IPS DF 4.7 (cell line): Measurements from ENCODE around the gene TENM4.
A peak's percentile ranks its signal among the peaks of the same experiment; 100 is the strongest.

ENCODE experiments used
- DNase-seq: peaks from one replicate; pipeline ENCODE4 v3.0.0-alpha.2; 2013; ENCODE audit warnings: low spot score; ENCODE audit errors: extremely low read depth

TENM4 gene

DNA sequence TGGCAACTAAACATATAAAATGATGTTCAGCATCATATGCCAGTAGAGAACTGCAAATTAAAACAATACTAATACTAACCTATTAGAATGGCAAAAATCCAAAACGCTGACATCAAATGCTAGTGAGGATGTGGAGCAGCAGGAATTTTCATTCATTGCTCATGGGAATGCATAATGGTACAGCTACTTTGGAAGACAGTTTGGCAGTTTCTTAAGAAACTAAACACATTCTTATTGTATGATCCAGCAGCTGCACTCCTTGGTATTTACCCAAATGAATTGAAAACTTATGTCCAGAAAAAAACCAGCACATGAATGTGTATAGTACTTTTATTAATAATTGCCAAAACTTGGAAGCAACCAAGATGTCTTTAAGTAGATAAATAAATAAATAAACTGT, 258.0 kb downstream of the TENM4 start:
- DNase-seq = no peak

DNA sequence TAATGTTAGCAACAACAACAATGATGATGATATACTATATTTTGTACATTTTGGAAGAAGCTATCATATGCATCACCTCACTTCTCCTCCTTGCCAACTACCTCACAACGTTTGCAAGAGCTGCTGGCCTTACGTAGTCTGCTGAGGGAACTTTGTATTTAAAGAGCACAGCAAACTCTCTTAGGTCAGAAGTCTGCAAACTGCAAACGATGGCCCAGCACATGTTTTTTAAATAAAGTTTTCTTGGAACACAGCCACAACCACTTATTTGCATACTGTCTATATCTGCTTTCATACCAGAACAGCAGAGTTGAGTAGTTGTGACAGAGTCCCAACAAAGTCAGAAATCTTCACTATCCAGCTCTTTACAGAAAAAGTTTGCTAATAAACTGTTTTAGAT, 261.7 kb downstream of the TENM4 start:
- DNase-seq = no peak

DNA sequence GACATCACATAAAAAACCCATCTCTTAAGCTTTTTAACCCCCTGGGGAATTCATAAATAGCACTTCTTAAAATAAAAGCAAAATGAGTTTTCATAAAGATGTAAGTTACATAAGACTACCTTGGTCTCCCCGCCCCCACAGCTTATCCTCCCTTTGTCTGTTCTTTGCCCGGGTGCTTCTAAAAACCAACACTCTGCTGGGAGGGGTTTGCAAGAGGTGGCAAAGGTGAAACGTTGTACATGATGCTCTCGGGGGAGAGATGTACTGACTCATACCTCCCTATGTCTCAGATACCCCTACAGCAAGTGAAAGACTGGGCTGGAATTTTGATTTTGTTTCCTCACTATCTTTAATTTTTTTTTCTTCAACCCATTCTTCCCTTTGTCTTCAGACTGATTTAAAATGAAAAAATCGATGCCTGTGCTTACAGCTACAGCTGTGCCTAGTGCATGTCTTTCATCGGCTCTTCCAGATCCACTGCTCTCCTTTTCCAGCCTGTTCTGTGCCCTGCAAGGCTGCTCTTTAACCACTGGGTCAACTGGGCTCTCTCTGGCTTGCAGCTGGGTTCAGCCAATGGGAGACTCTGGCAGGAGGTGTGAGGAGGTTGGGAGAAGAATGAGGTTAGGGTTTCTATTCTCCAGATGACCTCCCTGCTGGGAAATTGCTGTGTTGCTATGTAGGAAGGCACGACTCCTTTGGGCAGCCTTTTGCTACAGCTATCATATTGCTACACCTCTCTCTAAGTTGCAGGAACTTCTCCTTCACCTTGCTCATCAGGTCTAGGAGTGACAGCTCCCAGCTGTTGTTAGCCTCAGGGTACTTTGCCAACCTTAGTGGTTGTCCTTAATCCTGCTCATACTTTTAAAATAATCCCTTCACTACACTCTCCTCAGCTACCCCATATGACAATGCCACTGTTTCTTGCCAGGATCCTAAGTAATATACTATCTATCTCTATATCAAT, 266.5 kb downstream of the TENM4 start:
- peak; percentile 3 for DNase-seq

DNA sequence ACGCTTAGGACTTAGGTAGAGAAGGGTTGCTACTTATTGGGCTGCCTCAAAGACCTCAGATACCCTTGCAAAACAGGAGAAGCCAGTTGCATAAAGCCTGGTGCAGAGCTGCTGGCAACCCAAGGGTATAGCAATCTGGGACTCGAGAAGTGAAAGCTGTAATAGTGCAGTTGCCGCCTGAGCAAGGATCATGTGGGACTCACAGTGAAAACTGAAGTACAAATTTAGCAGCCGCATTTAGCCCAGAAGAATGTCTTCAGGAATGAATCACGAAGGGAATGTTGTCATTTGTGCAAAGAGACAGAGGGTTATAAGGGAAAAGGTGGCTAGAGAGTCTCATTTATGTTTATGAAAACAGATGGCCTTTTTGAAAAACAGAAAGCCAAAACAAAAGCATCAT, 267.2 kb downstream of the TENM4 start:
- DNase-seq = no peak

DNA sequence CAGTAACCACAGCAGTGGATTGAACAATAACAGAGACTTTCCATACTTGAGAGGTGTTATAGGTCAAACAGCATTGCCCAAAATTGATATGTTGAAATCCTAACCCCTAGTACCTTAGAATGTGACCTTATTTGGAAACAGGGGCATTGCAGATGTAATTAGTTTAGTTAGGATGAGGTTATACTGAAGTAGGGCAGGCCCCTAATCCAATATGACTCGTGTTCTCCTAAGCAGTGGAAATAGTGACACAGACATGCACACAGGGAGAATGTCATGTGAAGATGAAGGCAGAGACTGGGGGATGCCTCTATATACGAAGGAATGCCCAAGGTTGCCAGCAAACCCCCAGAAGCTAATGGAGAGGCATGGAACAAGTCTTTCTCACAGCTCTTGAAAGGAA, 270.5 kb downstream of the TENM4 start:
- no peak for DNase-seq

DNA sequence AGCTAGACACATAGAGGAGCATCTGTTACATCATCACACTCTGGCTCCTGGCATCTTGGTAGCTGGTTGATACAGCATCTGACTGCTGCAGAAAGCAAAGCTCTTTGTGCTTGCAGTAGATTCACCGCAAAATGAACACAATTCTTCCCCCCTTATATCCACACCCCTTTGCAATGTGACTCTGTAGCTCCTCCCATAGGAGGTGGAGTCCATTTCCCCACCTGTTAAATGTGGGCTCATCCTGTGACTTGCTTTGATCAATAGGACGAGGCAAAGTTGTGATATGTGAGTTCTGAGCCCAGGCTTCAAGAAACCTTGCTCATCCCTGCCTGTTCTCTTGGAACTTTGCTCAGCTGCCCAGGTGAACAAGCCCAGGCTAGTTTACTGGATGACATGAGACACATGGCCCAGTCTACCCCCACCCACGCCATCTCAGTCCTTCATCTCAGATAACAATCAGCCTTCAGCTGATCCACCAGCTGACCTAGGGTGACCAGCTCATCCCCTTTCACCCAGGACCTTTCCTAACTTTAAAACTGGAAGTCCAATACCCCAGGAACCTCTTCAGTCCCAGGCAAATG, 272.2 kb downstream of the TENM4 start:
- no peak for DNase-seq

DNA sequence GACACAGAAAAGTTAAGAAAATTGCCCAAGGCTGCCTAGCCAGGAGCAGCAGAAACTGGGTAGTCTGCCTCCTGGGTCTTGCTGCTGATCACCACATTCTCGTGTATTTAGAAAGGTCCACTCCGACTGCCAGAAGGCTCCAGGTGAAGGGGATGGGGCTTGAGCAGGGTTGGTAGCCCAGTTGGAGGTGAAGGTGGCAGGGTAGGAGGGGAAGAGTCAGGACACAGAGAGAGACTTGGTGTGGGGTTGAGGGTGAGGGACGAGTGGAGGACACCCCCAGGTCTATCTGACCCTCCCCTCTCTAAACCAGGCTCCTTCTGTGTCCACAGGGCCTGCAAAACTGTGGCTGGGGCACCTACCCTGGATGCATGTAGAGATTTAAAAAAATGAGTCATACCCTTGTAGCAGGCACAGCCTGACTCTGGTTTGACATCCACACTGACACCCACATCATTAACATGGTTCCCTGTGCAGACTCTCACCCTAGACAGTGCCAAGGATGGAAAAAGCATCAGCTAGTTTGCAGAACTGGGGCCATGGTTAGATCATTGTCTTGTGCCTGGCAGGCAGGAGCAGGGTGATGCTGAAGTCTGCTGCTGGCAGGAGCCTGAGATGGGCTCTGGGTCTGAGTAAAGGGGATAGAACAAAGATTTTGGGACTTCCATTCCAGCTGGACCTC, 273.2 kb downstream of the TENM4 start:
- no peak for DNase-seq

DNA sequence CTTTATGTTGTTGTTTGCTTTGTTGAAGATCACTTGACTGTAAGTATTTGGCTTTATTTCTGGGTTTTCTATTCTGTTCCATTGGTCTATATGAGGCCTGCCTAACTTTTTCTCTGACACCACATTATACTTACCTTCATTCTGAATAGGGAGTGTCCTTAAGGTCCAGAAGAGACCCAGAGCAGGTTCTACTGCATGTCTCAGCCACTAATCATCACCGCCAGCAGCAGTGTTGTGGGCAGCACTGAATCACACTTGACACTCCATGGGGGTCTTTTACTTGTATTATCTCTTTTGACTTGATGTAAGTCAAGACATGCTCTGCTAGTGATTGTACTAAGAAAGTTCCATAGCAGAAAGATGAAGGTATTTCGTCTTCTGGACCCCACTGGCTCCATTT, 274.9 kb downstream of the TENM4 start:
- DNase-seq = no peak

DNA sequence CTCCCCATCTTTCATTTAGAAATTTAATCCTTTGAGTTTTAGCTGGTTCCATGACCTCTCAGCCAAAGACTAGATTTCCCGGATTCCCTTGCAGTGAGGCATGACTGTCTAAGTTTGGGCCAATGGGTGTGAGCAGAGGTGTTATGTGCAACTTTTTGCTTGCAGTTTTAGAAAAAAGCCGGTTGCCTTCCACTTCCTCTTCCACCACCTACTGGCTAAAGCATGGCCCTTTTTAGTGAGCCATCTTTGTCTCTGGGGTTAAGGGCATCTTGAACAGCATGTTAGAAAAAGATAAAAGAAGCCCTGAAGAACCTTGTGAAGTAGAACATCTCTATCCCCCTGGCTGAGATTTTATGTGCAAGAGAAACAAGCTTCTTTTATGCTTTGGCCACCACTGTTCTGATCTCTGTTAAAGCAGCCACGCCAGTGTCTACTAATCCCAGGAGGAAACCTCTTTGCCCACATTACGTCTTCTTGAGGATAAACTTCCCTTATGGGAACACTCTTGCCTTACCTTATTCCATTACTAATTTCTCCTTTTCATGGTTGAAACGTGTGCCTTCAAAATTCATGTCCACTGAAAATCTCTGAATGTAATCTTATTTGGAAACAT, 279.9 kb downstream of the TENM4 start:
- no peak for DNase-seq

DNA sequence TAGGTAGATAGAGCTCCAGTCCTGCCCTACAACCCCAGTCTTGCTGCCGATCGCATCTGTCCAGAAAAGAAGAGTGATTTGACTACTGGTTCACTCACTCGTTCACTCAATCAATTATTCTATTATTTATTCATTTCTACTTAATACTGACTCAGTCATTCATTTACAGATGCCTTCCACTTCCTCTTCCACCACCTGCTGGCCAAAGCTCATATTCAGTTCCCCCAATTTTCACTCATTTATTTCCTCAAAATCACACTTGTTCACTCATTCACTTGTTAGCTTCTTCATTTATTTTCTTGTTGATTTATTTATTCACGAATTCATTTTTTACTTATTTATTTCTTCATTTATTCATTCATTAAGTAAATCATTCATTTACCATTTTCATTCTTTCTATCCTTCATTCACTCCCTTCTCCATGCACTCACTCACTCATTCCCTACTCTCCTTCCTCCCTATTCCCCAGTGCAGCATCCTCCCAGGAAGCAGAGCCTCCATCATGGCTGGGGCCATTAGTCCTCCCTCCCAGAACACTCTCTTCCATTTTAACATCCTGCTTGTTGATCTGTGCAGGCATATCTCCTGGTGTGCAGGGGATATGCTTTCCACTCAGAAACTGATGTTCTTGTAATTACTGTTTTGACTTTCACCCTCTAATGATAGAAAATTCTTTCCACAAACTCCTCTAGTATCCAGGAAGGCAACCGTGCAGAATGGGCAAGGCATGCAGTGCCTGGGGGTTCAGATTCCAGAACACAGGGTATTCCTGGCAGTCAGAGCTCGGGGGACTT, 281.0 kb downstream of the TENM4 start:
- DNase-seq = no peak

DNA sequence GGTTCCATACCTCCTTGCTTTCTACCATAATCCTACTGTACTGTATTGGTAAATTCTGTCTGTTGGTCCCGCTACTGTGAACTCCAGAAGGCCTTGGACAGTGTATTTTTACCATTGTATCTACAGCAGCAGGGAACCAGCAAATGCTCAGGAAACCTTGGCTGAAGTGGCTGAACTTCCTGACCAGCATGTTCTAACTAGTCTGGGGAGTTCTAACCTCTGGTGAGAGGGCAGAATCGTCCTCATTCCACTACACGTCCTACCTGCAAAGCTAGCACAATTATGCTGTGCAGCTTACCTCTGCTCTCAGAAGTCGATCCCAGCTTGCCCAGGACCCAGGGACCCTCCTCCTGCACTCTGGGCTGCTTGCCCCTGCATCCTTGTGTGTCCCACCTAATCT, 283.1 kb downstream of the TENM4 start:
- no peak for DNase-seq

DNA sequence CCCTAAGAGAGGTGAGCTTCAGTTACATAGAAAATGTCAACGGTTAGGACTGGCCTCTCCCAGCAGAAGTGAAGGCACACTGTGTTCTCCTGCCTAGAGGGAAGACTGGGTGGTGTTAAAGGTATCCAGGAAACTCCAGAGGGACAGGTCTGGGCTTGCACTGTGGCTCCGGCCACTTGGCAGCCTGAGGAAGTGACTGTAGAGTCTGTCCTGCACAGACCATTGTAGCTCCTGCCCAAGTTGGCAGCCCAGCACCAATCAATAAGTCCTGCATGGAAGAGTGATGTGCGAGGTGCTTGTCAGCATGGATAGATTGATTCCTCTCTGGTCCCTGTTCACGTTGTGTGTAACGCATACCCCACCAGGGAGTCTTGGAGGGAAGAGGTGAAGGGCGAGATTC, 284.8 kb downstream of the TENM4 start:
- DNase-seq = no peak

DNA sequence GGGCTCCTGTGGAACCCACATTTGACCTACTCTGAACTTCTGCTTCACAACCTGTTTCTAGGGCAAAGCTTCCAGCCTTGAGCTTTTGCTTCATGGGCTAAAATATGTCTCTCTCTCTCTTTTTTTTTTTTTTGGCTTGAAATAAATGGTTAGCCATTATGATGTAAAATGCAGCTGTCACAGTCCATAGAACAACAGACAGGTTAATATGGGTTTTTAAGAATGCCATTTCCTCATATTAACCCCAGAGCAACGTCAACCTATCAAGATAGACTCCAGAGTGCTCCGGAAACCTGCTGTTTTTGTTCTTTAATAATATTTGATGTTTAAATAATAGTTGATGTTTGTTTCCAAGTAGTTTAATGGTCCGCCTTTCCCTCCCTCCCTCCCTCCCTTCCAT, 285.6 kb downstream of the TENM4 start:
- no peak for DNase-seq

DNA sequence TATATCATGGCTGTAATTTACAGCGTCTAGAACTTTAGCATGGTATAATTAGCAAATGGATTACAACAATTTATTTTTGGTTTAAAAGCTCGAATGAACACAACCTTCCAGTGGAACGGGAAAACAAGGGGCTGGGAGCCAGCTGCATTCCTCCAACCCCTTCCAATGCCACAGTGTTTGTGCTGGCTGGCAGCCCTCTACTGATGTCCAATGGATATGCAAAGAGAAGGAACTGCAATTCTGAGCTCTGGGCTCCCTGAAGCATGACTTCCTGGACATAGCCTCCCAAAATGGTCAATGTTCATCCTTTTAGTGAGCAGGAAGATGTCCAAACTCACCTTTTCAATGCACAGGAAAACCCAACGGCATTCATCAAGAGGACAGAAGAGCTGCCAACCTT, 288.3 kb downstream of the TENM4 start:
- no peak for DNase-seq

DNA sequence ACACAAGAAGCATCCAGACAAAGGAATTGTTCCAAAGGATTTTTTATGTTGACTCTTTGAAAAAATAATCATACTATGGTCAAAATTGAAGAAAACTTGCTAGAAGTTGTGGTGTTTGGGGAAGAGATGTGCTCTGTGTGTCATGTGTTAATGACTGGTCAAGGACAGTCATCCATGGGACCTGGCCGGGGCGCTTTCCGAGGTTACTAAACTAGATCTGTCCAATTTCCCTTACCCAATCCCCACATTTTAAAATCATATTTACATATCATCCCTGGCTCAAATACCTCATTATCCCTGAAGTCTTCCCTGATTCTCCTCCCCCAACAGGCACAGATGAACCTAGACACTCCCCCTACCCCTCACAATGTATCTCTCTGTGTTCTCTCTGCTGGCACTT, 289.4 kb downstream of the TENM4 start:
- no peak for DNase-seq

DNA sequence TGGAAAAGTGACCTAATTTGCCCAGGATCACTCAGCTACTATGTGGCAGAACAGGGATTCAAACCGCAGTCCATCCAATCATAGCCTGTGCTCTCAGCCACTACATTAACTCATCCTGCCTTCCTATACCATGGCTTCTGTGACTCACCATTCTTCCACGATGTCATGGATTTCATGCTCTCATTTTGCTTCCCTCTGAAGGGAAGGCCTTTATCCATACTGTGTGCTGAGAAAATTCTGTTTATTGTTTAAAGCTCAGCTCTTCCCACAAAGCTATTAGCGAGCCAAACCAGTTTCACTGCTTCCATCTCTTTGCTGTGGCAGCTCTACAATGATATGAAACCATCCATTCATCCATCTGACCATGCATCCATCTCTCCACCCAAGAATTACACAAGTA, 289.9 kb downstream of the TENM4 start:
- no peak for DNase-seq

DNA sequence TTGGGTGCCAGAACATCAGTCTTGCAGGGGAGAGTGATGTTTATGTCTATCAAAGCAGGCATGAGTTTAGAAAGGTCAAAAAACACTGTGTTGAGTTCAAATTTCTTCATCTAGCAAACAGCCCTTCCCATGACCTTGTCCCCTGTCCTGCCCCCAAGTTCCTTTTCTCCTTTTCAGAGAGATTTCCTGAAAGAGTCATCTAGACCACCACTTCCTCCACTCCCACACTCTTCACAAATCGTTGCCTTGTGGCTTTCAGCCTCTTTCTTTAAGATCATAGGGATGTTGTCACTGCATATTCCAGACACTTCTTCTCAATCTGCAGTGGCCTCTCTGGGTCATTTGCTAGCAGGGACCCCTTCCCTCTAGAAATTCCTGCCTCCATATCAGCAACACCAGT, 290.5 kb downstream of the TENM4 start:
- no peak for DNase-seq

DNA sequence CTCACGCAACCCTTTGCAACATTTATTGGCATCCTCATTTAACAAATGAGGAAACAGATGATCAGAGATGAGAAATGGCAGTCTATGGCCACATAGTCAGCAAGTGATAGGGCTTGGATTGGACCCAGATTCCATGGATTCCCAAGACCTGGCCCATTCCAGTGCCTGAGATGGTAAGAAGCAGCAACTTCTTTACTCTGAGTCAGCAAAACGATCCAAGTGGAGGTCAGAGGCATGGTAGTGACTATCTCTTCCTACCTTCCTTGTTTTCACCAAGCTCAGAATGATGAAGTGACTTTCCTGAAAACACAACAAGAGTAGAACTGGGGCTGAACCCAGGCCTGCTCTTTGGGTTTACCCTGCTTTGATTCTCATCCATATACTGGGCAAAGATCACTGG, 293.1 kb downstream of the TENM4 start:
- DNase-seq = no peak

DNA sequence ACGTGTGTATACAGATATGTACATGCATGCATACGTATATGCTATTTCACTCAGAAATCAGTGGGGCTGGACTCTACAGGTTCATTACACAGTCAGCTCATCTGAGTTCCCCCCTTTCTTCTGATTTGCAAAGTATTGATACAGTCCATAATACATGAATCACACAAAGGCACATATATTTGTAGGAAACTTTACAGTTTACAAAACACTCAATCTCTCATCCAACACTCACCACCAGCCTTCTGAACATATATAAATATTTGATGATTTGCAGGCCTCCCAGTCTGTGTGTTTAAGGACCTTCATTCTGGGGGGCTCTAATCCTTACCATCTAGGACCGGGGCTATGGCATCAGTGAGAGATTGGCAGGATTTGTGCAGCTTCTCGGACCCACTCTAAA, 293.8 kb downstream of the TENM4 start:
- no peak for DNase-seq

DNA sequence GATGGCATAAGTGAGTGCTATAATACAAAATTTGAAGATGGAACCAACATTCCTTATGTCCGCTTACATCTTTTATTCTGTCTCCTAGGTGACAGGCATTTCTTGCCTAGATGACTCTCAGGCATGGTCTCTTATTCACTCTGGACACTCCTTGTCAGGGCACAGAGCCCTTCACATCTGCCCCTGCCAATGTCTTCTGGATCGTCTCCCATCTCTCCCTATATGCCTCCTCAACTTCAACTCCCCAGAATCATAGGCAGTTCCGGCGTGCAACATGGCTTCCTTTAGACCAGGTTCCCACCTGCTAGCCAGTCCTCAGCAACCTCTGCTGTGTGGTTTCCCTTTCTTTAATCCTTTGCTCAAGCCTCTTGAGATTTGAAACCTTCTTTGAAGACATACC, 300.9 kb downstream of the TENM4 start:
- no peak for DNase-seq

DNA sequence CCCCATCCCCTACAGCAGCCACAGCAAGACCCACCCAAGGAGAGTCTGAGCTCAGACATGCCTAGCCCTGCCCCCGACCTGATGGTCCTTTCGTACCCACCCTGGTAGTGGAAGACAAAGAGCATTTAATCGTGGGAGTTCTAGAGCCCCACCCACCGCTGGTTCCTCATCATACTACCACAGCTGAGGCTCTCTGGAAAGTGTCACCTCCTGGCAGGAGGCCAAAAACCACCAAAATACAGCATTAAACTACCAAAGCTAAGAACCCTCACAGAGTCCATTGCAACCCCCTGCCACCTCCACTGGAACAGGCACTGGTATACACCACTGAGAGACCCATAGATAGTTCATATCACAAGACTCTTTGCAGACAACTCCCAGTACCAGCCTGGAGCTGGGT, 311.1 kb downstream of the TENM4 start:
- no peak for DNase-seq
